Measurements from ENCODE around the gene CYP4A22.
"Not testable (repeated sequence)": the region's sequence is repeated elsewhere in the genome, so short reads cannot be mapped to it uniquely, and the experiment has no call there.

The CYP4A22 gene, protein sequence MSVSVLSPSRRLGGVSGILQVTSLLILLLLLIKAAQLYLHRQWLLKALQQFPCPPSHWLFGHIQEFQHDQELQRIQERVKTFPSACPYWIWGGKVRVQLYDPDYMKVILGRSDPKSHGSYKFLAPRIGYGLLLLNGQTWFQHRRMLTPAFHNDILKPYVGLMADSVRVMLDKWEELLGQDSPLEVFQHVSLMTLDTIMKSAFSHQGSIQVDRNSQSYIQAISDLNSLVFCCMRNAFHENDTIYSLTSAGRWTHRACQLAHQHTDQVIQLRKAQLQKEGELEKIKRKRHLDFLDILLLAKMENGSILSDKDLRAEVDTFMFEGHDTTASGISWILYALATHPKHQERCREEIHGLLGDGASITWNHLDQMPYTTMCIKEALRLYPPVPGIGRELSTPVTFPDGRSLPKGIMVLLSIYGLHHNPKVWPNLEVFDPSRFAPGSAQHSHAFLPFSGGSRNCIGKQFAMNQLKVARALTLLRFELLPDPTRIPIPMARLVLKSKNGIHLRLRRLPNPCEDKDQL

DNA sequence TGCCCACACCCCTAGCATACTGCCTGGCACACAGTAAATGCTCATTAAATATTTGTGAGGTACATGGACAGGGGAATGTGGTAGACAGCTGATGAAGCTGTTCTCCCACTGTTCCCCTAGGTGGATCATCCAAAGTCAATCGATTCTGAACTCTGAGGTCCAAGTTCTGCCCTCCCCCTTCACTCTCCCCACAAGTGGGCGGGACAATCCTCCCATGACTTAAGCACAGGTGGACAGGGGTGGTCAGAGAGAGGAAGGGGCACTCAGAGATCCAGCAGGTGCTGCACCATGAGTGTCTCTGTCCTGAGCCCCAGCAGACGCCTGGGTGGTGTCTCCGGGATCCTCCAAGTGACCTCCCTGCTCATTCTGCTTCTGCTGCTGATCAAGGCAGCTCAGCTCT, at the start of gene CYP4A22:
Gene CYP4A22 (plus strand): TSS at position 244 of the 400 bp plus-strand sequence. CDS start 45 bp downstream, at position 289.
- no peak for DNase-seq (ENCODE audit: low read depth)

DNA sequence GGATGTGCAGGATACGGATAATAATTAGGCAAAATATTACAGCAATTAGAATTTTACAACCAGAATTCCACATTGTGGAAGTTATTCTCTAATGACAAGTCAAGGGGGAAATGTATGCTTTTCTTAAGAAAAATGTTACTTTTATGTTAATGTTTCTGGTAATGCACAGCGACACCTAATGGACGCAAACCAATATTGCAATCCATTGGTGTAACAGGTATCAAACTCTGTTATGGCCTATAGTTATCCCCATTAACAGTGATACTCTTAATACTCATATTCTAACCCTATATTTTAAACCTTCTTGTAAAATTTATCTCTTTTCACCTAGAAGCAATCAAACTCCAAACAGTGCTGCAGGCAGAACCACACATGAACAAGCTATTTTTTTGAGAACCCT, 47.9 kb upstream of the CYP4A22 start:
- not testable (repeated sequence) for DNase-seq (ENCODE audit: low read depth)

DNA sequence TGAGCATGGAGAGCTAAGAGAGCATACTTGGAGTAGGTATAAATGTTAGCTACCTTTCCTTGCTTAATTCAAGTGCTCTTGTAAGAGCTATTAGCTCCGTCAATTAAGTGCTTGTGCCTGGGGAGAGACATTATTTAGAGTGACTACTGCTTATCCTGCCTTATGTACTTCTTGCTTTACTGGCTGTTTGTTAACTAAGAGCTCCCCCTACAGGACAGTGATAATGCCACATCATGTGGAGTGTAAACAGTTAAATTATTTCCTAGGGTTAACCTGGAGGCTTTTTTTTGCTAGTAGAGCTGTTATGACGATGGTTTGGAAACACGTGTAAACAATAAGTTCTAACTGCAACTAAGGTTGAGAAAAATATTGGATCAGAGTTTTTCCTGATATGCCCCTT, 45.8 kb upstream of the CYP4A22 start:
- DNase-seq (ENCODE audit: low read depth) = not testable (repeated sequence)

DNA sequence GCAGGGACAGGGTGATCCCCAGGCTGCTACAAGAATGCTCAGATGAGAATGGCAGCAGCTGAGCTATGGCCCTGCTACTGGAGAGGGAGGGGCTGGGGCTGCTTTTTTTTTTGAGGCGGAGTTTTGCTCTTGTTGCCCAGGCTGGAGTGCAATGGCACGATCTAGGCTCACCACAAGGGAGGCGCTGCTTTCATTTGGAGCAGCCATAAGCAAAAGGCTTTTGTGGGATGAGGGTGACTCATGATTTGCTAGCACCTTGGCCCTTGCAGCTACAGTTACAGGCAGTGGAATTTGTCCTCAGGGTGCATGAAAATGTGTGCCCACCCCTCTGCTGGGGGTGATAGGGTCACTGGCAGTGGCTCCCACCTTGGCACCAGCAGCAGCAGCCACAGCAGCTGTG, 32.4 kb upstream of the CYP4A22 start:
- DNase-seq (ENCODE audit: low read depth) = no peak

DNA sequence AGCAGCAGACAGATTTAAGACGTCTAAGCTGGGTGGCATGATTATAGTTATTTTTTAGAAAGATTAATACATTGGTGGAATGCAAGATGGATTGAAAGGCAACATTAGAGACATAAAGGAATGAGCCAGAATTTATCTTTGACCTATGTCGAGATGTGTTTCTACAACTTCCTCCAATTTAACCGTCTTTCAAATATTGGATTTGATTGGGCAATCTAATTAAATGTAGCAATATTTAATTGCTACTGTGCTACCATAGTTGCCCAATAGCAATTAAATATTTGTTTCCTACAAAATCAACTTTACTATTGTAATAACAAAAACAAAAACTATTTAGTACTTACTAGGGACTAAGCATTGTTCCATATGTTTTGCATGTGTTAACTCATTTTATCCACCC, 30.4 kb upstream of the CYP4A22 start:
- no peak for DNase-seq (ENCODE audit: low read depth)

DNA sequence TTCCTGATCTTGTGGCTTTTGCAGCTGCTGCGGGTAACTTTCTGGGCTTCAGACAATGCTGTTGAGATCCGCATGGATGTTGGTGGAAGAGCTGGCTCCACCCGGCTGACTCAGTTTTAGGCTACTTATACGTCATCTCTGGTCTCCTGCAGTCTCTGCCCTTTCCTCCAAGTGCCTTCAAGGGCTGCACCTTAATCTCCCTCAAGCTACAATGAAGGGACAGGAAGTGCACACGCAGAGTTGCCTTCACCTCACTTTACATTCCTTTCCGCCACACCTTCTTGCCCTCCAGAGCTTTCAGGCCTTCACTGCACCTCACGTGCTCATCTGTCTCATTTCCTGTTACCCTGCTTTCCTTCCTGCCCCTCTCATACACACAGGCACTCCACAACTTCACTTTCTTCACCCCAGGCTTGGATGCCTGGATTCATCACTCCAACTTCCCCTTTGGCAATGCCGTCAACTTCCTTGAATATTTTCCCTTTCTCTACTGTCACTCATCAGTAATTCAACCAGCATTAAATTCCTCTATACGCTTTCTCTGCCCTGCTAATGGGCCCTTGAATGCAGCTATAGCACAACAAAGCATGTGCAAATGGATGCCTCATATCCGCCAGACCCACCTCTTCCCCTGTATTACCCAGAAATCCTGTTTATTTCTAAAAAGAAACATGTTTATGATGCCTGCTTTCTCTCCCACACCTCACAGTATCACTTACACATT, 29.2 kb upstream of the CYP4A22 start:
- not testable (repeated sequence) for DNase-seq (ENCODE audit: low read depth)

DNA sequence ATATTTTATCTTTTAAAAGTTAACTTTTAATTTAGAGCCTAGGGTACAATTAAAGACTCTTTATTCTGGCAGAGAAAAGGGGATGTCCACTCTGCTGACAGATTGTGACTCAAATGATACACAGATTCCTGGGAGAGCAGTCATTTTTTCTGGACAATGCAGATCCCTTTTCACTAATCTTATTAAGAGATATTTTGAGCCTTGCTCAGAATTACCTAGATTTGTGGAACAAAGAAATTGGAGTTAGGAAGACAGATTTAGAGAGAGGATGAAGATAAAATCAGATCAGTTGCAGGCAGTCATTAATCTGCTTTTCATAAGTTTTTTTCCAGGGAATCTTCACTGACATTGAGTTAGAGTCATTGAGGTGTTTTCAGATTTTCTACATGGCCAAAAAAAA, 27.8 kb upstream of the CYP4A22 start:
- DNase-seq (ENCODE audit: low read depth) = not testable (repeated sequence)

DNA sequence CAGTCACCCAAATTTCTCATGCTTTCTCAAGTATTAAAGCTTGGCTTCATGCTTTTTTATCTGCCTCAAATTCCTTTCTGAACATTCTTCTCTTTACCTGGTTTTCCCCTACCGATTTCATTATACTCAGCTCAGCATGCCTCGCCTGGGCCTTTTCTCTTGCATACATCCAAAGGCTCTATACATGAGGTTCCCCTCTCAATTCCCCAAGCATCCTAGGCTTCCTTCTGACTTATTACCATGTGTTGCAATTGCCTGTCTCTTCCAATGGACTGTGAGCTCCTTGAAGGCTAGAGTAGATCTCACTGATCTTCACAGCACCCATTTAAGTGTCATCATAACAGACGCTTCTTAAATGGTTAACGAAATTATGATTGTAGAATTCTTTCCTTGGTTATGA, 24.1 kb upstream of the CYP4A22 start:
- no peak for DNase-seq (ENCODE audit: low read depth)

DNA sequence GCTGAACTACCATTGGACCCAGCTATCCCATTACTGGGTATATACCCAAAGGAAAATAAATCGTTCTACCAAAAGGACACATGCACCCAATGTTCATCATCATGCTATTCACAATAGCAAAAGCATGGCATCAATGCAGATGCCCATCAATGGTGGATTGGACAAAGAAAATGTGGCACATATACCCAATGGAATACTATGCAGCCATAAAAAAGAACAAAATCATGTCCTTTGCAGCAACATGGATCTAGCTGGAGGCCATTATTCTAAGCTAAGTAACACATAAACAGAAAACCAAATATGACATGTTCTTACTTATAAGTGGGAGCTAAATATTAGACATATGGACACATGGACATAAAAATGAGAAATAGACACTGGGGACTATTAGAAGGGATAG, 16.2 kb upstream of the CYP4A22 start:
- not testable (repeated sequence) for DNase-seq (ENCODE audit: low read depth)

DNA sequence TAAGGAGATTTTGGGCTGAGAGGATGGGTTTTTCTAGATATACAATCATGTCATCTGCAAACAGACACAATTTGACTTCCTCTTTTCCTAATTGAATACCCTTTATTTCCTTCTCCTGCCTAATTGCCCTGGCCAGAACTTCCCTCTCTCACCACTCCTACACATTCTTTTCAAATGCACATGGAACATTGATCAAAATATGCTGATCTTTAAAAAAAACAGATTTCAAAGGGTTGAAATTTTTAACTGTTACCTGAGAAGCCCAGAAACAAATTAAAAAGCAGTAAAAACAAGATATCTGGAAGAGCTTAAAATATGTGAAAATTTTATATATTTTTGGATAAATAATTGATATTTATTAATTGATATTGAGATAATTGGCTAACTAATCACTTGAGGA, 12.4 kb upstream of the CYP4A22 start:
- not testable (repeated sequence) for DNase-seq (ENCODE audit: low read depth)

DNA sequence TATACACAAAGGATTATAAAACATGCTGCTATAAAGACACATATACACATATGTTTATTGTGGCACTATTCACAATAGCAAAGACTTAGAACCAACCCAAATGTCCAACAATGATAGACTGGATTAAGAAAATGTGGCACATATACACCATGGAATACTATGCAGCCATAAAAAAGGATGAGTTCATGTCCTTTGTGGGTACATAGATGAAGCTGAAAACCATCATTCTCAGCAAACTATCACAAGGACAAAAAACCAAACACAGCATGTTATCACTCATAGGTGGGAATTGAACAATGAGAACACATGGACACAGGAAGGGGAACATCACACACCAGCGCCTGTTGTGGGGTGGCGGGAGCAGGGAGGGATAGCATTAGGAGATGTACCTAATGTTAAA, 10.2 kb upstream of the CYP4A22 start:
- DNase-seq (ENCODE audit: low read depth) = not testable (repeated sequence)

DNA sequence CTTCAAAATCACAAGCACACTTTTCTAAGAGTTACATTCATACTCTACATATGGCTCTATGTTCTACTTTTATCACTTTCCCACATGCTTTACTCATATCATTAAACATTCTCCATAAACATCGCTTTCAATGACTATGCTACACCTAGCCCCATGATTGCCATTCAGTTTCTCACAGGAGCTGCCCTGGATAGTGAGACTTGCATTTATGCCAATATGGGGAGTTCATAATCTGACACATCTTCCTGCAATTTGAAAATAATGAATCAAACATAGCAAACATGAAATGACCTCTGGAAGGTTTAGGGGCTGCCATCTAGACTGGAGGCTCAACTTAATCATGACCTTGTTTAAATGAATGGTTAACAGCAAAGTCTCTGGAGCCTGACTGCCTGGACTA, 9.0 kb upstream of the CYP4A22 start:
- DNase-seq (ENCODE audit: low read depth) = no peak

DNA sequence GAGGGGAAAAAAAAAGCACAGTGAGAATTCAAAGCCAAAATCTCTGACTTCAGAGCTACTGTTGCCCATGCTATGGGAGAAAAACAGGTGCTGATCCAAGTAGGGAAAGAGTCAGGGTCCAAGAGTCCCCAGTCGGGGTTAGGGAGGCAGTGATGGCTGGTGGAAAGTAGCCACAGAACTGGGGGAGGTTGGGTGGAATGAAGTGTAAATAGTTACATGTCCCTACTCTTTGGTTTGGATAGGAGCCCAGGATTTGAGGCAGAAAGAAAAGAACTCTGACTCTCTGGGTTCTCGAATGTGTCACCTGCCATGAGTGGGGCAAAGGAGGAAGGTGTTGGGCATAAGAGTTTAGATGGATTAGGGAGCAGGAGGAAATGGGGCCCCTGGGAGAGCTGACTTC, 8.4 kb upstream of the CYP4A22 start:
- DNase-seq (ENCODE audit: low read depth) = not testable (repeated sequence)

DNA sequence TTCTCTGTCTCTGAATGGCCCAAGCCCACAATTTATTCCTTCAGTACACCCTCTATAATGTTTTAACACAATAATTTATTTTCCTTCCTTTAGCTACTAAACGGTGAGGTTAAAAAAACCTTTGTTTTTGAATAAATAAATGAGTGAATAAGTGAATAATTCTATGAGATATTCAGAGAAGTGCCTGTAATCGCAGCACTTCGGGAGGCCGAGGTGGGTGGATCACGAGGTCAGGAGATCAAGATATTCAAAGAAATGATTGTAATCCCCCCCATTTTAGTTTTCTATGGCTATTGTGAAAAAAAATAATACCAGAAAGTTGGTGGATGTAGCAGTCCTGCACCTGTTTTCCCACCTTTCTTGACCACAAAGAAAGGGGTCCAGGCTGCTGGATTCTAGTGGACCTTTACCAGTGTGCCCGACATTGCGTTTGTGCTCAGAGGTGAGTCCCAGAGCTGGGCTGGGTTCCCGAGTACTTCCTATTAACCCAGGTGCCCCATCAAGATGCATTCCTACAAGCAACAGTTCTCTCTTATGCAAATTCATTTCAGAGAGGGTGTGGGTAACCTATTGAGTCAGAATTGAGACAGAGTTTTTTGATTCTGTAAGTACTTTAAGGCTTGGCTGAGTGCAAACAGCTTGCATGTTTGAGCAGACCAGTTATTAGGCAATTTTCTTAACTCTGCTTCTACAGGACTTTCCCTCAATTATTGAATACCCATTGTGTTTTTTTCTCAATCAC, 7.6 kb upstream of the CYP4A22 start:
- DNase-seq (ENCODE audit: low read depth) = not testable (repeated sequence)

DNA sequence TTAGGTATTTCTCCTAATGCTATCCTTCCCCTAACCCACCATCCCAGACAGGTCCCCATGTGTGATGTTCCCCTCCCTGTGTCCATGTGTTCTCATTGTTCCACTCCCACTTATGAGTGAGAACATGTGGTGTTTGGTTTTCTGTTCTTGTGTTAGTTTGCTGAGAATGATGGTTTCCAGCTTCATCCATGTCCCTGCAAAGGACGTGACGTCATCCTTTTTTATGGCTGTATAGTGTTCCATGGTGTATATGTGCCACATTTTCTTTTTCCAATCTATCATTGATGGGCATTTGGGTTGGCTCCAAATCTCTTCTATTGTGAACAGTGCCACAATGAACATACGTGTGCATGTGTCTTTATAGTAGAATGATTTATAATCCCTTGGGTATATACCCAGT, 4.6 kb upstream of the CYP4A22 start:
- DNase-seq (ENCODE audit: low read depth) = not testable (repeated sequence)

DNA sequence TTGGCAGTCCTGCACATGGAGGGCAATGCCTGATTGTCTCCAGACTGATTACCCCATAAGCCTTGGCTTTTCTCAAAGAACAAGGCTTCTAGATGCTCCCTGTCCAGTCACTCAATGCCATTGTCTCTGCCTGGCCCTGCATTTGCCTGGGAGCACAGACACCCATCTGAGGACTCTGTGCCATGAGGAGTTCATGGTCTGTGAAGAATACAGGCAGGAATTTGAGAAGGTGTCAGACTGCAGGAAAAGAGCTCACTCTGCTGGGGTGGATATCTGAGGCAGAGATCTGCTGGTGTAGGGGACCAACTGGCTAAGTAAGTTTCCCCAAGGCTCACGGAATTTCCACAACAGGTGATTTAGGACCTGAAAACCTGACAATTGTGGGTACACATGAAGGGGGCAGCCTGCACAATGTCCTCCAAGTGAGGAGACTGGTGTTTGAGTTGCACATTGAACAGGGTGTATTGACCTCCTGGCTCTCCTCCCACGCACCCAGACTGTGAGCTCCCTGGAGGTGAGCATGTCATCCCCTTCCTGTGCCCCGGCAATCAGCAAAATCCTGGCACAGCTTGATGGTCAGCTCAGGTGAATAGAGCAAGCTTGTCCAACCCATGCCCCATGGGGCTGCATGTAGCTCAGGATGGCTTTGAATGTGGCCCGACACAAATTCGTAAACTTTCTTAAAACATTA, 829 bp downstream of the CYP4A22 start:
- no peak for DNase-seq (ENCODE audit: low read depth)

DNA sequence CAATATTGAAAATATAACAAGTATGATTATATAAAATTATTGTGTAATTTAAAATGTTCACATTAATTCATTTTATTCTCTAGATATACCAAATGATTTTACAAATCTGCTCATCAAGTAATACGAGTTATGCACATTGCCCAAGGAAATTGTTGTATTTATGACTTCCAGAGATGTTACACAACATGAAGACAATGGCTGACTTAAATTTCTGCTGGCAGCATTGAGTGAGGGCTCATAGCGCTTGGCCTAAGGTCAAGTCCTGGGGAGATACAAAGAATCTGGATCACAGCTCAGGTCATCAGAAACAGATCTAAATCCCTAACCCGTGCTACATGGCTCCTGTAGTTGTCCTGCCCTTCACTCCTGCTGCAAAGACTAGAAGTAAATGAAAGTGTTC, 3.1 kb downstream of the CYP4A22 start:
- not testable (repeated sequence) for DNase-seq (ENCODE audit: low read depth)

DNA sequence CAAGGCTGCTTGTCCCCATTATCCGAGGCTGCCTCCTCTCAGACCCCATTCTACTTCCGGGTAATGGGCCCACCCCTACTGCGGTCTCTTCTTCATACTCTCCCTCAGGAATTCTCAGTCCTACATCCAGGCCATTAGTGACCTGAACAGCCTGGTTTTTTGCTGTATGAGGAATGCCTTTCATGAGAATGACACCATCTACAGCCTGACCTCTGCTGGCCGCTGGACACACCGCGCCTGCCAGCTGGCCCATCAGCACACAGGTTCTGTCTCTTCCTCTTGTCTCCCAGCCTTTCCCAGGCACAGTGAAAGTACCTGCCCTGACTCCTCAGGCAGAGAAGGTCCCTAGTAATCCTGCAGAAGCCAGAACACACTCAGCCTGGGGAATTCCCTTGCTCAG, 6.4 kb downstream of the CYP4A22 start:
- not testable (repeated sequence) for DNase-seq (ENCODE audit: low read depth)

DNA sequence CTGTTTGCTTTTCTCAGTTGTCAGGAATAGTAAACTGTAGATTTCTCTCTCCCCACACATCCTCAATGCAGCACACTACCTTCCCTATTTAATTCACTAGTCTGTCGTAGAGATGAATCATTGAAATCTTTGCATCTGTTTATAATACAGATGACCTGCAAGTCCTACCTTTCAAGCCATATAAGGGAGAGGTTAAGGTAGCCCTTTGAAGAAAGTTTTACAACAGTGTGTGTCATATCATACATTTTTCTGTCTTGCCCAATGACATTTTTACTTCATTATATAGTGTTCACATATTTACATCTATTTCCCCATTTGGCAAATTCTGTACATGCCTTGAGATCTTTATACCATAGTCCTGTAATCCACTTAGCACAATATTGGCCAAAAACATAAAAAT, 9.3 kb downstream of the CYP4A22 start:
- not testable (repeated sequence) for DNase-seq (ENCODE audit: low read depth)

DNA sequence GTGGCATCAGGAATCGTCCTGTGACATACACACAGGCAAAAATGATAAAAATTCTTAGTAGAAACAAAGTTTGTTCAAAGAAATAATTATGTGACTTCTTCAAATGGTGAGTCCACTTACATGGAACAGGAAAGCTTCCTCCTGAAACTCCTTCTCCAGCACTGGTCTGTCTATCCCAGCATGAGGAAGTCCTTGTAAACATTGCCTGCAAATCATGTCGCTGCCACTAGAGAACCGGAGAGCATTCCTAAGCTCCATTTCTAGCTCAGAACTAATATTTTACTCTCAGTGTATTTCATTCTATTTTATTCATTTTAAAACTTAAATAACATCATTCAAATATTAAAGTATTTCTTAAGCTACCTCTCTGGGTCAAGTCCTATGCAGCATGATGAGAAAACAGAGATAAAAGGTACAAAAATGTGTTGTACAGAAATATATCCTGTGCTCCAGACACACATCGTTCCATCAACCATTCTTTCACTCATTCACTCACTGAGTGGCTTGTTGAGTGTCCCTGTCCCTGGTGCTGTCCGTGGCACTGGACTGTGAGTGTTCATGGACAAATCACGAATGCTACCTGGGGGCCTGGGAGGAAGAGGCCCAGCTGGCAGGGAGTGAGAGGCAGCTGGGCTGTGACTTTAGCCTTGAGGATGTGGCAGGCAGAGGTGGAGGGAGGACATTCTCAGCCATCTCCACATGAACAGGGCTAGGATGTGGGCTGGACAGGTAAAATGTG, 10.0 kb downstream of the CYP4A22 start:
- no peak for DNase-seq (ENCODE audit: low read depth)

DNA sequence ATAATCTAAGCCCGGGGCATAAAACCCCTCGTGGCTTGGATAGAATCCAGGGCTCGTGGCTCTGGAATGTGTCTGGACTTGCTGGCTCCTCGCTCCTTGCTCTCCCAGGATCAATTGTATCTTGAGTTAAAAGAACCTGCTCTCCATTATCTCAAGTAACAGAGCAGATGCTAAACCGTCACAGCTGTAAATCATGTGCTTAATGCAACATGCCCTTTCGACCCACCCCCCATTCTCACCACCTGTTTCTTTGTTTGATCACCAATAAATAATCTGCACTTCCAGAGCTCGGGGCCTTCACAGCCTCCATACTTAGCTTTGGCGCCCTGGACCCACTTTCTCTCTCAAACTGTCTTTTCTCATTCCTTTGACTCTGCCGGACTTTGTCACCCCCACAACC, 11.9 kb downstream of the CYP4A22 start:
- DNase-seq (ENCODE audit: low read depth) = not testable (repeated sequence)
